GM21360 (cell line): ENCODE results near the gene PRKAR1B.

Experiments
- ATAC-seq: cut with Tn5 transposase; IDR thresholded peaks from one replicate; pipeline ENCODE4 v1.9.1; 2021; ENCODE audit warnings: mild to moderate bottlenecking, moderate library complexity; ENCODE audit not compliant: unreplicated experiment

PRKAR1B gene

GRCh38 chr7:576524-577277 is 150.4 kb downstream of the PRKAR1B start:
- no peak for ATAC-seq

DNA sequence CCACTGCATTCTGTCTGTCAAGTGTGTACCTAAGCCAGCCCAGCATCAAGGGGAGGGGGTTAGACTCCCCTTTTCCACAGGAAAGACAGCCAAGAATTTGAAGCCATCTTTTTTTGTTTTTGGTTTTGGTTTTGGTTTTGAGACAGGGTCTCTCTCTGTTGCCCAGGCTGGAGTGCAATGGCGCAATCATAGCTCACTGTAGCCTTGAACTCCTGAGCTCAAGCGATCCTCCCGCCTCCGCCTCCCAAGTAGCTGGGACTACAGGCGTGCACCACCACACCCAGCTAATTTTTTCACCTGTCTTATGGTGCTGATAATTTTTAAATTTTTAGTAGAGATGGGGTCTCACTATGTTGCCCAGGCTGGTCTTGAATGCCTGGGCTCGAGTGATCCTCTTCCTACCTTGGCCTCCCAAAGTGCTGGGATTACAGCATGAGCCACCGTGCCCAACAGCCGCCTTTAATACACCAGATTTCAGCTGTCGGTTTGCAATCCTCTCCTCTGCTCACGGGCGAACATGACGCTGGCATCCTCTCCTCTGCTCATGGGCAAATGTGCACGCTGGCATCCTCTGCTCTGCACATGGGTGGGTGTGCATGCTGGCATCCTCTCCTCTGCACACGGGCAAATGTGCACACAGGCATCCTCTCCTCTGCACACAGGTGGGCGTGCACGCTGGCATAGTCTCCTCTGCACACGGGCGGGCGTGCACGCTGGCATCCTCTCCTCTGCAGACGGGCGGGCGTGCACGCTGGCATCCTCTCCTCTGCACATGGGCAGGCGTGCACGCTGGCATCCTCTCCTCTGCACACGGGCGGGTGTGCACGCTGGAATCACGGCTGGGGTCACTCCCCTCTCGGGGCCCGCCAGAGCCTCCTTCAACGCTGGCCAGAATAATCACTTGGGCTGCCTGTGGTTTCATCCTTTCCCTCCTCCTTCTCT is 151.4 kb downstream of the PRKAR1B start:
- no peak for ATAC-seq

- no peak for ATAC-seq
Observed at GRCh38 chr7:574661-575395, 152.3 kb downstream of the PRKAR1B start.

DNA sequence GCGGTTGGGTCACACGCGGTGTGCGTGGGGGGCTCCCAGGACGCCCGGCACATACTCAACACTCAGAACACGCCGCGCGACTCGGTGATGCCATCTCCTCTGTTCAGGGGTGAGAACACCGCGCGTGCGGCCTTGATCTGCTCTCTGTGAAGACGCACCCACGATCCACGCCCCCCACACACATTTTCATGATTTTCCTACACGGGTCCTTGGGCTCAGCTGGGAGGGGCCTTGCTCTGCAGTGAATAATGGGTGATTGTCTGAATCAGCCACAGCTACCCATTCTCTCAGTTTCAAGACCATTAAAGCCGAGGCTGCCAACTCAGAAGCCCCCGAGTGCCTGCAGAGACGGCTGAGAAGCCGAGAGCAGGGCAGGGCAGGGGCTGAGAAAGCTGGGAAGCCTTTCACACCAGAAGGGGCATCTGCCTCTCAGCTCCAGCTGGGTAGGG is 153.1 kb downstream of the PRKAR1B start:
- ATAC-seq = no peak

- ATAC-seq = no peak
Observed at GRCh38 chr7:573269-573932, 153.7 kb downstream of the PRKAR1B start.

DNA sequence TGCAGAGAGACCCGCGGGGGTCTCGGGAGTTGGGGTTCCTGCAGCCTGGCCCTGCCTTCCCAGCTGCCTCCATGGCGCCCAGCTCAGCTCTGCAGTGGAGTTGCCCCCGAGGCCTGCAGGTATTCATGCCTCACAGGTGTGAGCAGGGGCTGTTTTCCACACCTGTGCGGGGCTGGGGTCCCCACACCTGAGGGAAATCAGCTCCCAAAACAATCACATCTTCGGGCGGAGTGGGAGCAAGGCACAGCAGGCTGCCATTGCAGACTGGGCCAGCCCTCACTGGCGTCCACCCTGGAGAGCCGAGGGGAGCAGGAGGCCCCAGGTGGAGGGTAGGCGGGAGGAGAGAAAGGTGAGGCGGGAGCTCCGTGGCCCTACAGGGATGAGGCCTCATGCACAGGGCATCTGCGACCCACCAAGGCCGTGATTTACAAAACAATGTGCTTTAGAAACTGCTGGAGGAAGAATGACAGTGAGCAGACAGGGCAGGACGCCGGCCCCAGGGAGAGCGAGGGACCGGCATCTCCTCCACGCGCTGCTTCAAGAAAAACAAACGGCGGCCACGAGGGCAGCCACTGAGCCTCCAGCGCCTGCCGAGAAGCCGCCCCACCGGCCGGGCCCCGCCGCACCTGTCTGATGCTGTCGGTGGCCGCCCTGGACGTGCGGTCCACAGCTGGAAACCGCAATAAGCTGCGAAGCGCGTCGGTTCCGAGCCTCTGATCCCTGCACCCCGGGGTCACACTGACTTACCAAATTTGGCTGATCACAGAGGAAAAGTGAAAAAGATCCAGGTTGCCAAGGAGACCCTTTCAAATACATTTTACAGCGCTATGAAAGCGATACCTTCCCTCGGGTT is 154.4 kb downstream of the PRKAR1B start:
- no peak for ATAC-seq

- no peak for ATAC-seq
Observed at GRCh38 chr7:571718-572415, 155.2 kb downstream of the PRKAR1B start.

DNA sequence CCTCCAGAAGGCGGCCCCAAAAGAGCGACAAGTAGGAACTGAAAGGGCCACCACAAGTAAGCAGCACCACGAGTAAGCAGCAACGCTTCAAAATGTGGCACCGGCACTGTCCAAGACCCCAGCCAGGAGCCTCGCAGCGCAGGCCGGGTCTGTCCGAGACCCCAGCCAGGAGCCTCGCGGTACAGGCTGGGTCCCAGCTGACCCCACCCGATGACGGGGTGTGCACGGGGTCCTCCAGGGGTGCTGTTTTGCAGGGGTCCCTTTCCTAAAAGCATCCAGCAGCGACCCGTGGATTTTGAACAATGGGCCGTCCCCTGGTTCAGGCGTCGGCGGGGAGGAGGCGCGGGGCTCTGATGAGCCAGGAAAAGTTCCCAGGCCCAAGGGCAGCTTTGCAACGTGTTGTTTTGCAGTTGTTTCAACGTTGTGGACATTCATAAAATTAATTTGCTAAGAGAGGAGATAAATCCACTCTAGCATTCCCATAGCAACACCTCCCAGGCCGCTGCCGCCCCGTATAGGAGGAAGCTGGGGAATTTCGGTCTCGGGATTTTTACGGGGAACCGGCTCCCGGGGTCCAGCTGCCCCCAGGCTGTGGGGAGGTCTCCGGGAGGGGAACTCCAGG is 155.9 kb downstream of the PRKAR1B start:
- no peak for ATAC-seq

DNA sequence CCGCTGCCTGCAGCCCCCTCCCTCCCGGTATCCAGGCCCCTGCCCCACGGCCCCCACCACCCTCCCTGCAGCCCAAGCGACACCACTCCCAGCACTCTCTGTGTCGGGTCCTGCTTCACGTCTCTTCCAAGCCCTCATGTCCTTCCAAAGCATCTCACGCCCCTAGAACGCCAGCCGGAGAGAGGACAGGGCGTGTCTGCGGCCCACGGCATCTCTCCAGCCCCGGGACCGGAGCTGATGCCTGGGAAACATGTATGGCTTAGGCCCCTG is 156.3 kb downstream of the PRKAR1B start:
- ATAC-seq = no peak

DNA sequence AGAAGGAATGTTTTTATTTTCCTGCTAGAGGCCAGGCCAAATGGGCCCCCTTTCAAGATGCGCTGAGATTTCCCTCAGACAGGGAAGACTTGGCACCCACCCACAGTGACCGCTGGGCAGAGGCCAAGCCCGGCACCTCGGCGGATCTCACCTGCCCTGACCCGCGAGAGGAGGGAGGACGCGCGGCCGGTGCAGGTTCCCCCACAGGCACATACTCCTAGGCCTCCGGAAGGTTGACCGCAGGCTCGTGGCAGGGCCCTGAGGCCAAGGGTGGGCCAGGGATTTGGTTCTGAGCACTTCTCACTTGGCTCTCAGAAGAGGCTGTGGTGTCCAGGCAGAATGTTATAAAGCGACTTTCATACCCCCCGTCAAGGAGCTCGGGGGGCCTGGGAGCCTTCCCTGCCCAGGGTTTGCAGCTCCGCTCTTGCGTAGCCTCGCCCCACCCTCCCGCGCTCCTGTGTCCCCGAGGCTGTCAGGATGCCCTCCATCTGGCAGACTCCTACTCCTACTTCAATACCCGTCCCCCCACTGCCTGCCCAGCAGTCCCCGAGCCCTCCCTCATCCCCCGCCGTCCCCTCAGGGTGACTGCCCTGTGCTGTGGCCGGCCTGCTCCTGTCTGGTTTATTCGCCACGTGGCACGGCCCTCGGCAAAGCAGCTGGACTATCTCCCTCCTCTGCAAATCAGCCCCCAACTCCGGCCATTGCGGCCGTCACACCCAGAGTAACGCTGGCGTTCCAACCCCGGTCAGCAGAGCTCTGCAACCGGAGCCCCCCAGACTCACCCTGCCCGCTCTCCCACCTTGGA is 156.9 kb downstream of the PRKAR1B start:
- ATAC-seq = no peak

DNA sequence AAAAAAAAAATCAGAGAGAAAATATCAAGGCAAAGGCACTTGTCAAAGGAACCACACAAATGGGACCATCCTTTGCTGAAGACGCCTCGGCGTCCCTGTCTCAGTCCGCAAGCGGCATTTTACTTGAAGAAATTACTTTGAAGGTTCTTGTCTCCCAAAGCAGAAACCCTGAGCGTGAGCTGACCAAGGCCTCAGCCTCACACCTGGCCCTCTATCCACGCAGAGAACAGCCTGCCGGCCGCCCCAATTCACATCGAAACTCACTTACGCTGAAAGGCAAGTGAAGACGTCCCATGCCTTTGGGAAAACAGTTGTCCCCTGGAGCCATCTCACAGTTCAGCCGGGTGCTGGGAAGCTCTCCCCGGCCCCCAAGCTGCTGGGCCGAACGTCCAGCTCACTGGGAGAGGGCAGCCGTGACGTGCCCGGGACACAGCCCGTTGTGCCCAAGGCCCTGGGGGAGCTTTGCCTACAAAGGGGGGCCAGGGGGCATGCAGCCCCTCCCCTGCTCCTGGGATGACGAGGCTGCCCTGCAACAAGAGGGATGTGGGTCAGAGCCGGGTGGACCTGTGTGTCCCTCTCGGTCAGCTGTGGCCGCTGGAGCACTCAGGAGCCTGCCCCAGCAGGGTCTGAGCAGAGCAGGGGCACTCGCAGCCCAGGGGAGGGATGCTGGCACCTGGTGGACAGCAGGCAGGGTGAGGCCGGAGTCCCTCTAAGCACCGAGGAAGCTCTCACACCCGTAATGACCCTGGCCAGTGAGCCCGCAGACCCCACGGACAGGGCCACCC is 157.8 kb downstream of the PRKAR1B start:
- no peak for ATAC-seq

- ATAC-seq = no peak
Observed at GRCh38 chr7:568031-568951, 158.8 kb downstream of the PRKAR1B start.

DNA sequence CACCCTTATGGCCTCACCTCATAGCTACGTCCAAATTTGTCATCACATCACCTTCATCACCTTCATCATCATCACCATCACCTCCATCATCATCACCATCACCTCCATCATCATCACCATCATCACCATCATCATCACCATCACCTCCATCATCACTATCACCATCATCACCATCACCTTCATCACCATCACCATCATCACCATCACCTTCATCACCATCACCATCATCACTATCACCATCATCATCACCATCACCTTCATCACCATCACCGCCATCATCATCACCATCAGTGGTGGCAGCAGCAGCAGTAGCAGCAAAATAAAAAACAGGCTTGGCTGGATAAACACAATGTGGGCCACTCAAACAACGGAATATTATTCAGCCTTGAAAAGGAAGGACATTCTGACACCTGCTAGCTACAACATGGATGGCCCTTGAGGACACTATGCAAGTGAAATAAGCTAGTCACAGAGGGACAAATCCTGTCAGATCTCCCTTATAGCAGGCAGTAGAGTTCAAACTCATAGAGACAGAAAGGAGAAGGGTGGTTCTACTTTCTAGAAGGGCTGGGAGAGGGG is 159.7 kb downstream of the PRKAR1B start:
- ATAC-seq = no peak

DNA sequence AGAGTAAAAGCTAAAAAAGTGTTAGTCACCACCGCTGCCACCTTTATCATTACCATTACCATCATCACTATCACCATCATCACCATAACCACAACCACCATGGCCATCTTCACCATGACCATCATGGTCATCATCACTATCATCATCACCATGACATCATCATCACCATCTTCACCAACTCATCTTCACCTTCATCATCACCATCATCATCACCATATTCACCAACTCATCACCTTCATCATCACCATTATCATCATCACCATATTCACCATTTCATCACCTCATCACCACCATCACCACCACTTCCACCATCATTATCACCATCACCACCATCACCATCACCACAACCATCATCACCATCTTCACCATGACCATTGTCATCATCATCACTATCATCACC is 161.0 kb downstream of the PRKAR1B start:
- ATAC-seq = no peak

- ATAC-seq = no peak
Observed at GRCh38 chr7:564176-564865, 162.8 kb downstream of the PRKAR1B start.
